DOHH2 (cell line): Measurements from ENCODE around the gene MLLT3.

Experiments
- H3F3A ChIP-seq: fragments of 200-600 bp; sonication (generic), shearing (Covaris generic); 2 replicates; pipeline ENCODE4 v1.6.0; 2016; ENCODE audit warnings: antibody characterized with exemption, mild to moderate bottlenecking; ENCODE audit not compliant: control insufficient read depth, insufficient read depth
- H3K27ac ChIP-seq: fragments of 200-600 bp; sonication (generic); 2 replicates; pipeline ENCODE4 v1.5.1; 2014; ENCODE audit warnings: low read depth, mild to moderate bottlenecking, low read length, moderate library complexity
- H3K27me3 ChIP-seq: fragments of 200-600 bp; sonication (generic); 2 replicates; pipeline ENCODE4 v1.6.1; 2014; ENCODE audit warnings: mild to moderate bottlenecking, low read length, mixed read lengths; ENCODE audit not compliant: control insufficient read depth
- H3K36me3 ChIP-seq: fragments of 200-600 bp; sonication (generic); 2 replicates; pipeline ENCODE4 v1.6.1; 2014; ENCODE audit warnings: mild to moderate bottlenecking, low read length, moderate library complexity, mixed read lengths; ENCODE audit not compliant: control insufficient read depth
- H3K4me1 ChIP-seq: fragments of 200-600 bp; sonication (generic); 2 replicates; pipeline ENCODE4 v1.6.1; 2014; ENCODE audit warnings: mild to moderate bottlenecking, low read length, mixed read lengths; ENCODE audit not compliant: control insufficient read depth
- H3K4me2 ChIP-seq: fragments of 200-600 bp; sonication (generic); 2 replicates; pipeline ENCODE4 v1.6.0; 2014; ENCODE audit warnings: mild to moderate bottlenecking, low read length, moderate library complexity
- H3K4me3 ChIP-seq: fragments of 200-600 bp; sonication (generic); 2 replicates; pipeline ENCODE4 v1.5.1; 2014; ENCODE audit warnings: mild to moderate bottlenecking, low read length, mixed read lengths
- H3K79me2 ChIP-seq: fragments of 200-600 bp; sonication (generic); 2 replicates; pipeline ENCODE4 v1.6.1; 2014; ENCODE audit warnings: mild to moderate bottlenecking, low read length, mixed read lengths; ENCODE audit not compliant: control insufficient read depth
- H3K9me2 ChIP-seq: fragments of 200-600 bp; sonication (generic); replicated peaks from 2 replicates; pipeline ENCODE4 v1.6.1; 2014; ENCODE audit warnings: mild to moderate bottlenecking, low read length, mixed read lengths; ENCODE audit not compliant: control insufficient read depth
- H3K9me3 ChIP-seq: fragments of 200-600 bp; sonication (generic); 2 replicates; pipeline ENCODE4 v1.6.1; 2014; ENCODE audit warnings: antibody characterized with exemption, low read length, mixed read lengths; ENCODE audit not compliant: control insufficient read depth, insufficient read depth
- H4K20me1 ChIP-seq: fragments of 200-600 bp; sonication (generic); 2 replicates; pipeline ENCODE4 v1.6.0; 2014; ENCODE audit warnings: low read depth, mild to moderate bottlenecking, antibody characterized with exemption, low read length, moderate library complexity; ENCODE audit not compliant: control insufficient read depth, insufficient read depth
- CTCF ChIP-seq: fragments of 200-600 bp; sonication (generic); IDR thresholded peaks from one replicate; pipeline ENCODE4 v1.5.1; 2014; ENCODE audit warnings: antibody characterized with exemption, mild to moderate bottlenecking, low read depth, low read length; ENCODE audit not compliant: poor library complexity, severe bottlenecking
- EZH2phosphoT487 ChIP-seq: fragments of 200-600 bp; sonication (generic); IDR thresholded peaks from 2 replicates; pipeline ENCODE4 v1.6.1; 2017; ENCODE audit warnings: borderline replicate concordance, mild to moderate bottlenecking, antibody characterized with exemption, low read length, moderate library complexity, mixed read lengths

The MLLT3 gene

GRCh38 chr9:20406344-20406743, 216.0 kb downstream of the MLLT3 start:
- no peaks in the 10 kb centered on the region for H3K9me2 ChIP-seq
- H3K27me3 ChIP-seq: no peaks in the 10 kb centered on the region
- no peaks in the 10 kb centered on the region for H3K4me1 ChIP-seq
- TF ChIP-seq EZH2phosphoT487 (no peak), CTCF (no peak)
- no peaks in the 10 kb centered on the region for H3F3A ChIP-seq
- no peaks in the 10 kb centered on the region for H3K79me2 ChIP-seq
- no peaks in the 10 kb centered on the region for H3K9me3 ChIP-seq
- no peak overlapping the region for H3K4me3 ChIP-seq
- H3K36me3 ChIP-seq: no peaks in the 10 kb centered on the region
- no peak overlapping the region for H3K4me2 ChIP-seq
- H4K20me1 ChIP-seq: no peaks in the 10 kb centered on the region
- H3K27ac ChIP-seq: no peak overlapping the region

- H3K4me1 ChIP-seq: no peaks in the 10 kb centered on the region
- no peaks in the 10 kb centered on the region for H3K79me2 ChIP-seq
- no peaks in the 10 kb centered on the region for H4K20me1 ChIP-seq
- no peaks in the 10 kb centered on the region for H3K27me3 ChIP-seq
- H3K36me3 ChIP-seq: no peaks in the 10 kb centered on the region
- no peak overlapping the region for H3K4me3 ChIP-seq
- H3K9me3 ChIP-seq: no peaks in the 10 kb centered on the region
- TF ChIP-seq EZH2phosphoT487 (no peak), CTCF (no peak)
- no peaks in the 10 kb centered on the region for H3K9me2 ChIP-seq
- H3K27ac ChIP-seq: no peak overlapping the region
- no peak overlapping the region for H3K4me2 ChIP-seq
- H3F3A ChIP-seq: no peaks in the 10 kb centered on the region
Measured at GRCh38 chr9:20405616-20406015, 216.7 kb downstream of the MLLT3 start.

- Histone ChIP-seq H3K4me3 (no peak overlapping the region), H3K36me3 (no peaks in the 10 kb centered on the region), H3K4me1 (no peaks in the 10 kb centered on the region), H3K27ac (no peak overlapping the region), H3K27me3 (no peaks in the 10 kb centered on the region), H3K9me3 (no peaks in the 10 kb centered on the region), H3K9me2 (no peaks in the 10 kb centered on the region), H3K4me2 (no peak overlapping the region), H4K20me1 (no peaks in the 10 kb centered on the region), H3K79me2 (no peaks in the 10 kb centered on the region), H3F3A (no peaks in the 10 kb centered on the region)
- no peak for TF ChIP-seq CTCF
- no peak for TF ChIP-seq EZH2phosphoT487
Measured at GRCh38 chr9:20405078-20405477, 217.2 kb downstream of the MLLT3 start.
